ENCODE results near the gene MAGI3.
A peak's percentile ranks its signal among the peaks of the same experiment; 100 is the strongest.

The MAGI3 gene

GRCh38 chr1:113389953-113390834, at the start of gene MAGI3:
TSS of gene MAGI3 (plus strand) at chr1:113390515. CDS start at chr1:113391034, 519 bp downstream.
- DNase-seq: peak; percentile 86 to 95

GRCh38 chr1:113353580-113353979, 36.7 kb upstream of the MAGI3 start:
- DNase-seq: no peak

GRCh38 chr1:113363935-113364334, 26.4 kb upstream of the MAGI3 start:
- DNase-seq: no peak

- DNase-seq: no peak
Observed at GRCh38 chr1:113369040-113369439, 21.3 kb upstream of the MAGI3 start.

GRCh38 chr1:113369699-113370098, 20.6 kb upstream of the MAGI3 start:
- no peak for DNase-seq

GRCh38 chr1:113370868-113371267, 19.4 kb upstream of the MAGI3 start:
- no peak for DNase-seq

GRCh38 chr1:113372546-113372945, 17.8 kb upstream of the MAGI3 start:
- no peak for DNase-seq

GRCh38 chr1:113373644-113374043, 16.7 kb upstream of the MAGI3 start:
- no peak for DNase-seq

GRCh38 chr1:113375878-113376277, 14.4 kb upstream of the MAGI3 start:
- no peak for DNase-seq

- no peak for DNase-seq
Observed at GRCh38 chr1:113380075-113380474, 10.2 kb upstream of the MAGI3 start.

- DNase-seq: no peak
Observed at GRCh38 chr1:113388017-113388620, 2.2 kb upstream of the MAGI3 start.

- DNase-seq: no peak
Observed at GRCh38 chr1:113388621-113389358, 1.5 kb upstream of the MAGI3 start.

GRCh38 chr1:113389359-113389952, 859 bp upstream of the MAGI3 start:
- DNase-seq: no peak

- no peak for DNase-seq
Observed at GRCh38 chr1:113390871-113391648, 745 bp downstream of the MAGI3 start.

- no peak for DNase-seq
Observed at GRCh38 chr1:113391649-113392271, 1.4 kb downstream of the MAGI3 start.

GRCh38 chr1:113392541-113393128, 2.3 kb downstream of the MAGI3 start:
- DNase-seq: no peak

GRCh38 chr1:113394043-113394862, 3.9 kb downstream of the MAGI3 start:
- DNase-seq: no peak

GRCh38 chr1:113394863-113395259, 4.5 kb downstream of the MAGI3 start:
- no peak for DNase-seq

- DNase-seq: no peak
Observed at GRCh38 chr1:113396102-113396501, 5.8 kb downstream of the MAGI3 start.

- no peak for DNase-seq
Observed at GRCh38 chr1:113396585-113396984, 6.3 kb downstream of the MAGI3 start.
